Activated T-cell treated with anti-CD3 and anti-CD28 coated beads, Interleukin-2, amount 50 U/mL, for 72 hours (primary cell): ENCODE measurements around the gene CHERP. TPM values are rescaled to one million over a fixed set of nuclear protein-coding genes. Genes with fewer than 3 reads are reported as not detected.
A peak's percentile ranks its signal among the peaks of the same experiment; 100 is the strongest.
"Not testable (repeated sequence)": the region's sequence is repeated elsewhere in the genome, so short reads cannot be mapped to it uniquely, and the experiment has no call there.

ENCODE experiments used
- ATAC-seq, 2 donors: fragments of 150-1000 bp; cut with Tn5 transposase; replicated peaks in 1 of 2; 2 replicates each; pipeline ENCODE4 v1.10.0; 2021; ENCODE audit warnings: moderate library complexity in 2 of 2, mild to moderate bottlenecking in 1 of 2
- DNase-seq, 2 donors: peaks; one replicate each; pipeline ENCODE4 v3.0.0; 2021 to 2022; ENCODE audit warnings: mixed read lengths in 1 of 2
- H3K27ac Mint-ChIP-seq: one replicate; pipeline ENCODE4 v1.8.0; 2022; ENCODE audit warnings: mild to moderate bottlenecking, moderate library complexity, mixed read lengths
- H3K27me3 Mint-ChIP-seq: one replicate; pipeline ENCODE4 v1.8.0; 2022; ENCODE audit warnings: low read depth, mixed read lengths
- H3K36me3 Mint-ChIP-seq, 2 donors: one replicate each; pipeline ENCODE4 v1.8.0; 2022; ENCODE audit warnings: mixed read lengths in 2 of 2, mild to moderate bottlenecking in 1 of 2; ENCODE audit not compliant: insufficient read depth in 2 of 2
- H3K4me1 Mint-ChIP-seq: one replicate; pipeline ENCODE4 v1.8.0; 2022; ENCODE audit warnings: low read depth, mixed read lengths
- H3K4me3 Mint-ChIP-seq, 2 donors: one replicate each; pipeline ENCODE4 v1.8.0; 2022; ENCODE audit warnings: mild to moderate bottlenecking in 2 of 2, mixed read lengths in 2 of 2, moderate library complexity in 2 of 2
- H3K9me3 Mint-ChIP-seq, 2 donors: one replicate each; pipeline ENCODE4 v1.8.0; 2022; ENCODE audit warnings: mixed read lengths in 2 of 2
- total RNA-seq, 2 donors: library from RNA; stranded (reverse); gene quantifications; one replicate each; pipeline ENCODE4 v1.2.3, GENCODE V29; 2022

CHERP gene
- total RNA-seq, 2 donors from 2014 or later = 54.8 to 59.6 TPM

DNA sequence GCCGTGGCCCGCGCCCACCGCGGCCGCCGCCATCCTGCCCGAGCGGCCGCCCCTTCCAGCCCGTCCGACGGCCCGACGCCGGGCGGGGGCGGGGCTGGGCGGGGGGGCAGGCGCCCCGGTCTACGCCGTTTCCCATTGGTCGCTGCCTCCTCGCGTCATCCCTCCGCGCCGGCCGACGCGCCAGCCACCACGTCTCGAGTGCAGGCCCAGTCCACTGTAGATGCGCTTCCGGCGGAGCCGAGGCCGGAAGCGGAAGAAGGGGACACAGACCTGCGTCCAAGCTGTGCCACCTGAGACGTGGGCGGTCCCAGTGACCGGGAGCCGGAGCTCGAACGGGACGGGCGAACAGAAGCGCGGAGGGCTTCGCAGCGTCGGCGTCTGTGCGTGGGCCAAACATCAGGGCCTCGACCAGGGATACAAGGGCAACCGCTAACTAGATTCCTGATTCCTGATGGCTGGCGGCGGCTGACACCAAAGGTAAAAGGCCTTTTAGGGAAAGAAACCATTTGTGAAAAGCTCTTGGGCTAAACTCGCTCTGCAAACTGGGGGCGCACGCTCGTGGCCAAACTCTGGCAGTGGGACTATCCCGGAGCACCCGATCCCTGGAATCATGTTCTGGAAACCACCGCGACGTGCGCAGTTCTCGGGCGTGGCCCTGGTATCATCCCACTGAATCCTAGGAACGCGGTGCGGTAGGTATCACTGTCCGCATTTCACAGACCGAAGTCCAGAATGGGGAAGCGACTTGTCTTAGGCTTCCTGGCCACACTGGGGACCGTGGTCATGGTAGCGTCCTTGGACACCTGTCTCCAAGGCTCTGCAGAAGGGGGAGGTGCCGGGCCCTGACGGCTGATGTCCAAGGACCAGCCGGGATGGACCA, 30.3 kb upstream of the CHERP start, which contains the start of gene SLC35E1:
Gene SLC35E1 (minus strand): TSS at position 84 of the 880 bp plus-strand sequence. CDS start 51 bp downstream, at position 33.
- Mint-ChIP-seq H3K9me3 (no peaks in the 10 kb centered on the region), H3K27ac (peak within 1 kb of the TSS; percentile 91), H3K36me3 (peaks cover 6% of the 10 kb centered on the region in 2 donors), H3K4me3 (peak within 1 kb of the TSS; percentile 95 to 96), H3K27me3 (no peaks in the 10 kb centered on the region), H3K4me1 (peaks cover 63% of the 10 kb centered on the region)
- DNase-seq = peak; percentile 94
- peak; percentile 96 to 98 for ATAC-seq

DNA sequence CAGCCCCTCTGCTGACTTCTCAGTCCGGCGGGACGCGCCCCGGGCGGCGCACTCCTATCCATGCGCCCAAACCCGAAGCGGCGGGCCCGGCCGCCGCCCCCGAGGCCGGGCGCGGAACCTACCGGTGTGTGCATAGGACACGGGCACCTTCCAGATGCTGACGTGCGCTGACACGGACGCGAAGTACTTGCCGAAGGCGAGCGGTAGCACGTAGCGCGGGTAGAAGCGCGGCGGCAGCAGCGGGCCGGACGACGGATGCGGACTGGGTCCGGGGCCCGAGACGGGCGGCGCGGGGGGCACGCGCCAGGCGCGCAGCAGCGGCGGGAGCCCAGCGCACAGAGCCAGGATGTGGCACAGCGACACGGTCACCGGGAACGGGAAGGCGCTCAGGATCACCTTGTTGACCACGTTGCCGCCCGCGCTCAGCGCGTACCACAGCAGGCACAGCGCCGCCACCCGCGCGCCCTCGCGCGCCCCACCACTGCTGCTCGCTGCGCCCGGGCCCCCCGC, 29.6 kb upstream of the CHERP start:
- ATAC-seq (peak; percentile 54 to 55), DNase-seq (peak; percentile 58 to 65)
- Mint-ChIP-seq H3K9me3 (no peaks in the 10 kb centered on the region), H3K27me3 (no peaks in the 10 kb centered on the region), H3K4me1 (peaks cover 64% of the 10 kb centered on the region), H3K27ac (peak overlapping the region; percentile 70), H3K36me3 (peaks cover 6 to 7% of the 10 kb centered on the region in 2 donors), H3K4me3 (peak overlapping the region; percentile 95 to 96)

DNA sequence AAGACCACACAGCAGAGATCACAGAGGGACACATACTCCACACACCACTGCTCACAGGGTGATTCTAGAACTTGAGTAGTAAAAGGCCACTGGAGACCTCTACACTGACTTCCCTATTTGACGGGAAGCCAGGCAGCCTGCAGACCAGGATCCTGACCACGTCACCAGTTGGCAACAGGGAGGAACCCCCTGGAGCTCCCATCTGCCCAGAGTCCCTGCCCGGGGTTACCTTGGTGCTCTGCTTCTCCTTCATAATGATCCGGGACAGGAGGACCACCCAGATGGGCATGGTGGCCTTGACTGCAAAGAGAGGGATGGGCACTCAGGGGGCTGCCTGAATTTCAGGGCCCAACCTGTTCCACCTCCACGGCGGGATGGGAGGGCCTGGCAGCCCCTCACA, 29.0 kb upstream of the CHERP start:
- Mint-ChIP-seq H3K27ac (peak overlapping the region; percentile 65), H3K4me1 (peaks cover 70% of the 10 kb centered on the region), H3K9me3 (no peaks in the 10 kb centered on the region), H3K4me3 (peak overlapping the region; percentile 95 to 96), H3K36me3 (peaks cover 9 to 13% of the 10 kb centered on the region in 2 donors), H3K27me3 (no peaks in the 10 kb centered on the region)
- DNase-seq = no peak
- ATAC-seq = no peak

DNA sequence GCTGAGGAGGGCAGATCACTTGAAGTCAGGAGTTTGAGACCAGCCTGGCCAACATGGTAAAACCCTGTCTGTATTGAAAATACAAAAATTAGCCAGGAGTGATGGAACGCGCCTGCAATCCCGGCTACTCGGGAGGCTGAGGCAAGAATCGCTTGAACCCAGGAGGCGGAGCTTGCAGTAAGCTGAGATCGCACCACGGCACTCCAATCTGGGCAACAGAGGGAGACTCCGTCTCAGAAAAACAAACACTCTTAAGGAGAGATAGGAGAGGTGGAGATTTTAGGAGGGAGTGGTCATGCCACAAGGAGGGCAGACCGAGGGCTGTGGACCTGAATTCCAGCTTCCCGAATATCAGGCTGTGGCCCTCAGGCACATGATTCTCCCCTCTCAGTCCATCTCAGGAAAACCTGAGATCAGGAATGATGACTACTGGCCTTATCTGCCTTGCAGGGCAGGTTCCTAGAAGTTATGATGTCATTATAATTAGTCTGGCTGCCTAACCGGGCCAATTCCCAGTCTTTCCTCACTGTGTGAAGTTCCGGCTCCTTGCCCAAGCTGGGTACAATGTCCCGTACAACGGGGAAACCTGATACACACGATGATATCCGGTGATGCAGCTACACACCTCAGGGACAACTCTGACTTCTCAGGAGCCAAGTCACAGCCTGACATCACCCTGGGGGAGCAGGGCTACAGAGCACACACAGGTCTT, 27.5 kb upstream of the CHERP start:
- peak overlapping the region in 1 of 2 donors; percentile 20 for H3K4me3 Mint-ChIP-seq
- no peaks in the 10 kb centered on the region for H3K27me3 Mint-ChIP-seq
- H3K36me3 Mint-ChIP-seq = peaks cover 12 to 17% of the 10 kb centered on the region in 2 donors
- ATAC-seq (no peak), DNase-seq (no peak)
- peak overlapping the region; percentile 79 for H3K27ac Mint-ChIP-seq
- peaks cover 68% of the 10 kb centered on the region for H3K4me1 Mint-ChIP-seq
- no peaks in the 10 kb centered on the region for H3K9me3 Mint-ChIP-seq

DNA sequence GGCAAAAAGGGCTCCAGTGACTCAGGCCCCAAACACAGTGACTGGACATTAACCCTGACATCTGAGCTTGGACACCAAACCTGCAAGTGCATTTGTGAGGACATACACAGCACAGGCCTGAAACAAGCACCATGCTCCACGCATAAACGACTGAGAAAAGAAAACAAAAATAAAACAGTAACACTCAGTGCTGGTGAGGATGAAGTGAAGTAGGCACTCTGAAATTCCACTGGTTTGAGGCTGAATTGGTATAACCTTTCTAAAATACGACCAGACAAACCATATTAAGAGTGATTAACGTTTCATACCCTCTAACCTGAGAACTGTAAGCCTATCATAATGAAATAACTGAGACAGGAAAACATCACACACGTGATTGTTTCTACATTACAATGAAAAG, 24.5 kb upstream of the CHERP start:
- no peak for ATAC-seq
- H3K4me3 Mint-ChIP-seq = peak overlapping the region; percentile 83 to 85
- no peaks in the 10 kb centered on the region for H3K9me3 Mint-ChIP-seq
- H3K4me1 Mint-ChIP-seq = peaks cover 45% of the 10 kb centered on the region
- H3K36me3 Mint-ChIP-seq = peaks cover 11 to 18% of the 10 kb centered on the region in 2 donors
- no peak for DNase-seq
- H3K27ac Mint-ChIP-seq = peak overlapping the region; percentile 98
- H3K27me3 Mint-ChIP-seq = no peaks in the 10 kb centered on the region

DNA sequence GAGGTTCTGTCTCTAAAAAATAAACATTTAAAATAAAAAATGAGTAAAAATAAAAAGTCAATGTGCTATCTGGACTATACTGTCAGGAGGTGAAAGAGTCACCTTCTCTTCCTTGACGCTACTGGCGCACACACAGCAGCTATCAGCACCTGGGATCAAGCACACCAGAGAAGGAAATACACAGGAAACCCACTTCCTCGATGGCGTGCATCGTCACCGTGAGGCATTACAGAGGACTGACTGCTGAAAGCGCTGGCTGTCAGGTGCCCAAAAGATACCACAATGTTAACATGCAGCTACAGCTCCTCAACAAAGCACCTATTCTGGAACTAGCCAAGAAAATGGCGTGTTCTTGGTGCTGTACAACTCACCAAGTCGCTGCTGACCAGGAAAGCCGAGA, 23.9 kb upstream of the CHERP start:
- H3K36me3 Mint-ChIP-seq = peaks cover 11 to 18% of the 10 kb centered on the region in 2 donors
- ATAC-seq (peak; percentile 95 to 98), DNase-seq (peak; percentile 62)
- no peaks in the 10 kb centered on the region for H3K27me3 Mint-ChIP-seq
- H3K4me3 Mint-ChIP-seq = peak overlapping the region; percentile 83 to 85
- peak overlapping the region; percentile 98 for H3K27ac Mint-ChIP-seq
- peaks cover 40% of the 10 kb centered on the region for H3K4me1 Mint-ChIP-seq
- no peaks in the 10 kb centered on the region for H3K9me3 Mint-ChIP-seq

DNA sequence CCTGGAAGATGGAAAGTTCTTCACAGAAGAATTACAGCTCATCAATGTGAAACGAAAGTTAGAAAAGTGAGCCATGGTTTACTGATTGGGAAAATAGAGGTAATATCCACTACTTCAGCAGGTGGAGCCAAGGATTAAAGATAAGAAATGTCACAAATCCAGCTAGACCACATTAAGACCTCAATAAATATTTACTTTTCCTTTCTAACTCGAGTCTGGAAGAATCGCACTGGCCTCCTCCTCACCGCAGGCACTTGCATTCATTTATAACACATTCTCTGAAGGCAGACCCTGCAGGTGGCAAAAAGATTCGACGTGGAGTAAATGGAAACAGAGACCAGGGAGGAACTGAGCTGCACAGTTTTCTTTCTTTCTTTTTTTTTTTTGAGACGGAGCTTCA, 22.6 kb upstream of the CHERP start:
- H3K9me3 Mint-ChIP-seq = no peaks in the 10 kb centered on the region
- DNase-seq = no peak
- no peak overlapping the region for H3K4me3 Mint-ChIP-seq
- H3K36me3 Mint-ChIP-seq = peaks cover 11 to 22% of the 10 kb centered on the region in 2 donors
- H3K4me1 Mint-ChIP-seq = peaks cover 28% of the 10 kb centered on the region
- H3K27ac Mint-ChIP-seq = no peak overlapping the region
- no peaks in the 10 kb centered on the region for H3K27me3 Mint-ChIP-seq
- ATAC-seq = no peak

DNA sequence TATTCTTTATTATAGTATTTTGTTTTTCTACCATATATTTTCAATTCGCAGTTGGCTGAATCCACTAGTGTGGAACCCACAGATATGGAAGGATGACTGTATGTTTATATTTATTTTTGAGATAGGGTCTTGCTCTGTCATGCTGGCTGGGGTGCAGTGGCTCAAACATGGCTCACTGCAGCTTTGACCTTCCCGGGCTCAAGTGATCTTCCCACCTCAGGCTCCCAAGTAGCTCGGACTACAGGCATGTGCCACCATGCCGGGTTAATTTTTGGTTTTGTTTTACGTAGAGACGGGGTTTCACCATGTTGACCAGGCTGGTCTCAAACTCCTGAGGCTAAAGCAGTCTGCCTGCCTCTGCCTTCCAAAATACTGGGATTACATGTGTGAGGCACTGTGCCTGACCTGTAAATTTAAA, 20.4 kb upstream of the CHERP start:
- H3K9me3 Mint-ChIP-seq = no peaks in the 10 kb centered on the region
- H3K4me1 Mint-ChIP-seq = peaks cover 12% of the 10 kb centered on the region
- peaks cover 11 to 27% of the 10 kb centered on the region in 2 donors for H3K36me3 Mint-ChIP-seq
- H3K27me3 Mint-ChIP-seq = no peaks in the 10 kb centered on the region
- no peak overlapping the region for H3K27ac Mint-ChIP-seq
- DNase-seq (no peak), ATAC-seq (no peak)
- H3K4me3 Mint-ChIP-seq = no peak overlapping the region

DNA sequence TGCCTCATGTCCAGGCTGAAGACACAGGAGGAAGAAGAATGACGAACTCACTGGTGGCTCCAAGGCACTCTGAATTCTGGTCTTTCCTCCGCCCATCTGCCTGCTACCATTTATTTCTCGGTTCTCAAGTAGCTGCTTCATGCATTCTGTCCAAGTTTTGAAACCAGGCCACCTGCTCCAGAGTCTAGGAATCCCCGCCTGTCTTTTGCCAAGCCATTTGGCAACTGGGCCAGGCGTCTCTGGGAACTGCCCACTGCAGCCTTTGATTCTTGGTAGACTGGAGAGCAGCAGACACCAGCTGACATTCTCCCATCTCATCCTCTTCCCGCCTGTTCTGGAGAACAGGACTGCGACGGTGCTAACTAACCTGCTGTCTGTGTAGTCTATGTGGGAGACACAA, 19.1 kb upstream of the CHERP start:
- H3K36me3 Mint-ChIP-seq = peaks cover 11 to 21% of the 10 kb centered on the region in 2 donors
- no peak overlapping the region for H3K4me3 Mint-ChIP-seq
- H3K4me1 Mint-ChIP-seq = peaks cover 6% of the 10 kb centered on the region
- no peaks in the 10 kb centered on the region for H3K27me3 Mint-ChIP-seq
- DNase-seq (no peak), ATAC-seq (no peak)
- no peak overlapping the region for H3K27ac Mint-ChIP-seq
- no peaks in the 10 kb centered on the region for H3K9me3 Mint-ChIP-seq

DNA sequence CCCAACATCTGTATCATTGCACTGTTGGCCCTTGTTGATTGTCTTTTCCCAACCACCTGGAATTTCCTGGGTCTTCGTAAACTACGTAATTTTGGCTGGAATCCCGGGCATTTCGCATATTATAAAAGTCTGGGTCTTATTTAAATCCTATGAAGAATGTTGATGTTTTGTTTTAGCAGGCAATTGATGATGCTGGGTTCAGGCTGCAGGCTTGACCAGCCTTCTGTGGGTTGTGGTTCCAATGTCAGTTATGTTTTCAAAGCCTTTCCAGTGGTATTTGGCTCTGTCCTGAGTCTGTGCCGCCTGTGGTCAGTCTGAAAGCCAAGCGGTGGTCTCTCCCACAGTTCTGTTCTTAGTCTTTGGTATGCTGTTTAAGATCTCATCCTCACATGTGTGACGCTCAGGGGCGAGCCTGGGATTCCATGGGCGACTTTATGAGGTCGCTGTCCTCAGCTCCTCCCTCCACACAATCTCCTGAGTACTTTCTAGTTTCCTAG, 17.6 kb upstream of the CHERP start:
- Mint-ChIP-seq H3K9me3 (no peaks in the 10 kb centered on the region), H3K27ac (no peak overlapping the region), H3K4me1 (no peaks in the 10 kb centered on the region), H3K36me3 (peaks cover 8 to 19% of the 10 kb centered on the region in 2 donors), H3K27me3 (no peaks in the 10 kb centered on the region), H3K4me3 (no peak overlapping the region)
- DNase-seq (no peak), ATAC-seq (no peak)

DNA sequence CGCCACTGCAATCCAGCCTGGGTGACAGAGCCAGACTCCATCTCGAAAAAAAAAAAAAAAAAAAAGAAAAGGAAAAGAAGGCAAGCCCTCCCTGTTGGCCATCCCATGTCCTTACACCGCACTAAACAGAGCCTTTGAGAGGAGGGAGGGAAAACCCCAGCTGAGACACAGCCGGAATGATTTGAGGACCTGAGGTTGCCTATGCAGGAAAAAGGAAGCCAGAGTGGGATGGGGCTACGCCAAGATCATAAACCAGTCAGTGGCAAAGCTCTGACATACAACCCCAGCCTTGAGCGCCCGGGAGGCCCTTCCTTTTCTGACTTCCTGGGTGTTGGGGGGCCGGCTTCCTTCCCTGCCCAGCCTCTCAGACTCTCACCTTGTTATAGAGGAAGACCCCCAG, 12.5 kb upstream of the CHERP start:
- ATAC-seq (no peak), DNase-seq (no peak)
- Mint-ChIP-seq H3K27me3 (no peaks in the 10 kb centered on the region), H3K4me3 (no peak overlapping the region), H3K36me3 (peaks cover 9 to 14% of the 10 kb centered on the region in 2 donors), H3K27ac (peak overlapping the region; percentile 84), H3K4me1 (peaks cover 15% of the 10 kb centered on the region), H3K9me3 (no peaks in the 10 kb centered on the region)

DNA sequence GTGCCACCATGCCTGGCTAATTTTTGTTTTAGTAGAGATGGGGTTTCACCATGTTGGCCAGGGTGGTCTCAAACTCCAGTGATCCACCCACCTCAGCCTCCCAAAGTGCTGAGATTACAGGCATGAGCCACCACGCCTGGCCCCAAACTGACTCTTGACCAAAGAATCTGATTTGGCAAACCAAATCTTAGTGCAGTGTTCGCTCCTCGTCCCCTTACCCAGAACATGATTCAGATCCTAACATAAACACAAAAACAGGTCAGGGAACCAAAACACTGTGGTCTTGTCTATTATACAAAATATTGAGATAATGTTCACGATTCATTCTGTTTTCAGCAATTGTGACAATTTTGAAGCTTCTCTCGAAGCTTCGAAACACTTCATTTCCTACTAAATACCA, 9.7 kb upstream of the CHERP start:
- peaks cover 28% of the 10 kb centered on the region for H3K4me1 Mint-ChIP-seq
- not testable (repeated sequence) for H3K27ac Mint-ChIP-seq, H3K4me3 Mint-ChIP-seq, ATAC-seq, DNase-seq, H3K27me3 Mint-ChIP-seq, H3K36me3 Mint-ChIP-seq, H3K9me3 Mint-ChIP-seq

DNA sequence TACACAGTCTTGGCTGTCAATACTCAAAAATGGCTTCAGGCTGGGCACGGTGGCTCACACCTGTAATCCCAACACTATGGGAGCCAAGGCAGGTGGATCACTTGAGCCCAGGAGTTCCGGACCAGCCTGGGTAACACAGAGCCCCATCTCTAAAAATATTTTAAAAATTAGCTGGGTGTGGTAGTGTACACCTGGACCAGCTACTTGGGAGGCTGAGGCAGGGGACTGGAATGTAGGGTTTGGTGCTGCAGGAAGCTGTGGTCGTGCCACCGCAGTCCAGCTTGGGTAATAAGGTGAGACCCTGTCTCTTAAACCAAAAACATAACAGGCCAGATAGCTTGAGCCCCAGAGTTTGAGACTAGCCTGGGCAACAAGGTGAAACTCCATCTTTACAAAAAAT, 6.7 kb upstream of the CHERP start:
- Mint-ChIP-seq H3K27me3 (no peaks in the 10 kb centered on the region), H3K4me3 (no peak overlapping the region), H3K9me3 (no peaks in the 10 kb centered on the region), H3K4me1 (peaks cover 39% of the 10 kb centered on the region), H3K27ac (no peak overlapping the region), H3K36me3 (peaks cover 4 to 5% of the 10 kb centered on the region in 2 donors)
- DNase-seq = no peak
- ATAC-seq = no peak
